GM19351 (cell line): ENCODE results near the gene BBS5.
A peak's percentile ranks its signal among the peaks of the same experiment; 100 is the strongest.
"Not testable (repeated sequence)": the region's sequence is repeated elsewhere in the genome, so short reads cannot be mapped to it uniquely, and the experiment has no call there.

Experiments
- ATAC-seq: cut with Tn5 transposase; IDR thresholded peaks from one replicate; pipeline ENCODE4 v1.9.1; 2021; ENCODE audit warnings: mild to moderate bottlenecking, moderate library complexity; ENCODE audit not compliant: unreplicated experiment

BBS5 gene

GRCh38 chr2:169479257-169480078 is at the start of gene BBS5:
BBS5 (plus strand) TSS chr2:169479494; CDS start chr2:169479554, 60 bp downstream.
- peak; percentile 97 for ATAC-seq

- ATAC-seq, result not testable (repeated sequence)
Measured at GRCh38 chr2:169431772-169432171, 47.5 kb upstream of the BBS5 start.

- ATAC-seq, result not testable (repeated sequence)
Measured at GRCh38 chr2:169434236-169434635, 45.1 kb upstream of the BBS5 start.

- ATAC-seq, result no peak
Measured at GRCh38 chr2:169438466-169439072, 40.7 kb upstream of the BBS5 start.

GRCh38 chr2:169439900-169440299 is 39.4 kb upstream of the BBS5 start:
- ATAC-seq, result no peak

GRCh38 chr2:169446452-169446851 is 32.8 kb upstream of the BBS5 start:
- no peak for ATAC-seq

- ATAC-seq, result no peak
Measured at GRCh38 chr2:169448316-169448715, 31.0 kb upstream of the BBS5 start.

GRCh38 chr2:169448865-169449264 is 30.4 kb upstream of the BBS5 start:
- no peak for ATAC-seq

- no peak for ATAC-seq
Measured at GRCh38 chr2:169452080-169452479, 27.2 kb upstream of the BBS5 start.

GRCh38 chr2:169453044-169453443 is 26.2 kb upstream of the BBS5 start:
- ATAC-seq, result not testable (repeated sequence)

DNA sequence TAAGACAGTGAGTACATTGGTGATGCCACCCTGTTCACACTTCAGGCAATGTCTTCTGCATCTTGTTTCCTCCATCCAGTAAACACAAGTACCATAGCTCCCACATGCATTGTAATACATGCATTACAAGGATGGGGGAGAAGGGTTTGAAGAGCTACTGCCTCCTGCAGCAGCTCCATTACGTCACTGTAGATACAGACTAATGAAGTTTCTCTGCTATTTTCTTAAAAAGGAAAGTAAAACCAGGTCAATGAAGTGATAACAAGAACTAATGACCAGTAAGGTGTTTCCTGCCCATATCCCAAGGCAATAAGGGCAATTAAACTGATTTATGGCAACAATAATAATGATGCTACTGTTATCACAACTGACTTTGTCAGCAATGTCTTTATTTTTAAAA is 18.2 kb upstream of the BBS5 start:
- peak; percentile 69 for ATAC-seq

DNA sequence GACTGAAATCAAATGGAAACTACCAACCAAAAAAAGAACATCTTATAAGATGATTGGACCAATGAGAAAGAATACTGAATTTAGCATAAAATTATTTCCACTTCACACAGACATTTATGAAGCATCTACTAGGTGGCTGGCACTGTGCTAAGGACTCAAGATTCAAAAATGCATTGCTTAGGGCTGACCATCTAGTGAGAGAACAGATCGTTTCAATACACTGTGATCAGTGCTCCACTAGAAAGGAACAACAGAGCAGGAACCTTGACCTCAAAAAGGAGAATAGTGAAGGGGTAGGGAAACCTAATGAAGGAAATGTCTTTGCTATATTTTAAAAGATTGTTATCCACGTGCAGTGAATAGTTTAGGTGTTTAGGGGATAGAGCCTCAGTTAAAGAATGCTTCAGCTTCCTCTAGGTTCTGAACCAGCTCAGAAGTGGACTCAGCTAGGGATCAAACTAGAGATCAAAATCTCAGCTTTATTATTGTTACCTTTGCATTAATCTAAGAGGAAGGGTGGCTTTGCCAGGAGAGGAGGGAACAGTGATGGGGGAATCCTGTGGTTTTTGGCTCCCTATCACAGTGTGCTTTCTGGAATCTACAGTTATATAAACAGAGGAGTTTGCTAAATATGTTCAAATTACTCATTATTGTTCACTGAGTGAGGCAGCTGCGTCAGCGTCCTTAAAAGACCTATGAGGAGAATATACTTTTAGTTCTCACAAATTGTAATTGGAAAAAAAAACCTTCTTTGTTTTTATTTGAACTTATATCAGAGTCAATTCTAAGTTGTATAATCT is 16.2 kb upstream of the BBS5 start:
- no peak for ATAC-seq

DNA sequence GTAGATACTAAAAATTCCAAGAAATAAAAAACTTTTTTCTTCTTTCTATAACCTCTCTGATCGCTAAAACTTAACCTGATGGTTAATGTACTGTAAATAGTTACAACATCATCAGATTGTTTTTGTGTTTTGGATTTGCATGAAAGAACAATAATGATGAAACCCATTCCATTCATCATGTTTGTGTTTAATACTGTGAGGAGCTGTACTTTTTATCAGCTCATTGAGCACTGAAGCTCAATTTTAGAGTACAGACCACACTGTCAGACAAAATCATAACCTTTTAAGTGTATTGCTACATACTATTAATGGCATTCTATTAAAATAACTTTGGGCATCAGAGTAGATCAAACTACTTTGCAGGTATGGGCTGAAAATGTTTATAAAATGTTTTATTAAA is 14.8 kb upstream of the BBS5 start:
- no peak for ATAC-seq

- no peak for ATAC-seq
Measured at GRCh38 chr2:169464882-169465281, 14.4 kb upstream of the BBS5 start.

DNA sequence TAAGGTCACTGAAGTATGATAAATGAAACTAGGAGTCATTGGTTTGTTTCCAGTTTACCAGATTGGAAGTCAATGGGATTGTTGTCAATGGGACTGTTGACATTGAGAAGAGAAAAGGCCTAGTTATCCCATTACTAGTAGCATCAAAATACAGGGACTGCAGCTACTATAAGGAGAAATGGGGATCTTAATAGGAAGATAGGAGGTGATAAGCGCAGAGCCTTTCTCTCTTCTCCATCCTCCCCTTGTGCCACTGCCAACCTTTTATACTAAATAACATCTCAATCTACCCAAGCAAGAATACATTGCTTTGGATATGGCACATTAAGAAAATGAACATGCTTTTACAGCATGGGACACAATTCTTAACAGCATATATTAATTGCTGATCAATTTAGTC is 10.5 kb upstream of the BBS5 start:
- ATAC-seq, result no peak

- no peak for ATAC-seq
Measured at GRCh38 chr2:169469952-169470572, 9.2 kb upstream of the BBS5 start.

DNA sequence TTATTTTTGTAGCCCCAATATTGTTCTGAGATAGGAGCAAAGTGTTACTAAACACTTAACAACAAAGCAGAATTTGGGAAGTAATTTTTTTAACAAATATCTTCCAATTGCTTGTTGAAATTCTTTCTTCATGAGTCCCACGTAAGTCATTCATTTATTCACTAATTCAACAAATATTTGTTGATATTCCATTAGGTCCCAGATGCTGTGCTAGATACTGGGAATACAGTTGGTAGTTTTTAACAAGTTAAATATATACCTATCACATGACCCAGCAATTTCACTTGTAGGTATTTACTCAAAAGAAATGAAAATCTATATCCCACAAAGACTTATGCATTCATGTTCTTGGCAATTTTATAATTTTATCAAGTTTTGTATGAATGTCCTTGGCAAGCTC is 7.0 kb upstream of the BBS5 start:
- no peak for ATAC-seq

GRCh38 chr2:169476459-169476858 is 2.8 kb upstream of the BBS5 start:
- no peak for ATAC-seq

DNA sequence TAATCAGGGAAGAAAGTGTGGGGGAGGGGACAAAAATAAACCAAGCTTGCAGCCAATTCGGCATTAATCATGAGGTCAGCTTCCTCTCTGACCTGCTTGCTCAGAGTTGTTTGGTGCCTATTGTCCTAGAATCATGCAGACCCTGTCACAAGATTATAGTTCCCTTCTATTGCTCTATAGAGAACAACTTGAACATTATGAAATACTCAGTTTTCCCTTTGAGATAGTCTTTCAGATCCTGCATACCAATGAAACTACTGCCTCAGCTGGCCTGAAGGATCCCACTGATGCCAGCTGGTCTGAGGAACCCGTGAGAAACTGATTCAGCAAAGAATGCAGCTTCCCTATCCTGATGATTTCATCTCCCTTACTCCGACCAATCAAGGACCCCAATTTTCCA is 955 bp upstream of the BBS5 start:
- no peak for ATAC-seq

DNA sequence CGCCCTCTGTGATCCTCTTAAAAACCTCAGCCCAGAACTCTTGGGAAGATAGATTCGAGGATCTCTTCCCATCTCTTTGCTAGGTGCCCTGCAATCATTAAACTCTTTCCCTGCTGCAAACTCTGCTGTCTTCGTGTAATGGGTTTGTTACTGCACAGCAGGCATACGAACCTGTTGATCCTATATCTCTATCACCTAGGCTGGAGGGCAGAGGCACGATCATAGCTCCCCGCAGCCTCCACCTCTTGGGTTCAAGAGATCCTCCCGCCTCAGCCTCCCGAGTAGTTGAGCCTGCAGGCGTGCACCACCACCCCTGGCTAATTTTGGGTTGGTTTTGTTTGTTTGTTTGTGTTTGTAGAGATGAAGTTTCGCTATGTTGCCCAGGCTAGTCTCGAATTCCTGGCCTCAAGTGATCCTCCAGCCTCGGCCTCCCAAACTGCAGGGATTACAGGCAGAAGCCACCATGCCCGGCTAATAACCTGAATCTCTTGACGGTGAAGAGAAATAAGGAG is 493 bp upstream of the BBS5 start:
- no peak for ATAC-seq

- ATAC-seq, result no peak
Measured at GRCh38 chr2:169480079-169480465, 778 bp downstream of the BBS5 start.
